Activated B cell treated with CpG ODN at 0.5 μM for 24 hours (primary cell): ENCODE measurements around the gene KRT4. TPM values are rescaled to one million over a fixed set of nuclear protein-coding genes. Genes with fewer than 3 reads are reported as not detected.

ENCODE experiments used
- ATAC-seq: fragments of 200-7000 bp; cut with Tn5 transposase; one replicate; pipeline ENCODE4 v1.10.0; 2021; ENCODE audit warnings: low read depth, mild to moderate bottlenecking, moderate library complexity
- CTCF ChIA-PET: fragments of 350-600 bp; sonication (Branson Sonifier 250); formaldehyde crosslinking; loops from one replicate; lab custom pipeline; 2021; ENCODE audit warnings: antibody characterized with exemption; lab: Charles Lee
- POLR2A ChIA-PET: fragments of 350-600 bp; sonication (Branson Sonifier 250); formaldehyde crosslinking; loops from one replicate; lab custom pipeline; 2021; ENCODE audit warnings: antibody characterized with exemption; lab: Charles Lee
- DNase-seq: peaks from one replicate; pipeline ENCODE4 v3.0.0; 2022
- H3K27ac Mint-ChIP-seq: one replicate; pipeline ENCODE4 v1.8.0; 2020; ENCODE audit warnings: mixed read lengths
- H3K27me3 Mint-ChIP-seq: one replicate; pipeline ENCODE4 v1.8.0; 2021; ENCODE audit warnings: mixed read lengths
- H3K36me3 Mint-ChIP-seq: one replicate; pipeline ENCODE4 v1.8.0; 2021; ENCODE audit warnings: low read depth, mixed read lengths
- H3K4me1 Mint-ChIP-seq: one replicate; pipeline ENCODE4 v1.8.0; 2021; ENCODE audit warnings: mixed read lengths
- H3K4me3 Mint-ChIP-seq: one replicate; pipeline ENCODE4 v1.8.0; 2020; ENCODE audit warnings: mild to moderate bottlenecking, mixed read lengths
- H3K9me3 Mint-ChIP-seq: one replicate; pipeline ENCODE4 v1.8.0; 2020; ENCODE audit warnings: mixed read lengths
- CTCF ChIP-seq: fragments of 200-600 bp; IDR thresholded peaks from one replicate; pipeline ENCODE4 v1.8.0; 2022; ENCODE audit warnings: antibody characterized with exemption, mild to moderate bottlenecking
- intact Hi-C: fragments of 100-400 bp; cut with micrococcal nuclease; formaldehyde crosslinking; loops from one replicate; pipeline ENCODE4 v1.15.1; 2024
- total RNA-seq: library from RNA; stranded (reverse); gene quantifications from 2 replicates; pipeline ENCODE4 v1.2.3, GENCODE V29; 2022

The KRT4 gene
- total RNA-seq, 1 donor from 2014 or later, result not detected

GRCh38 chr12:52812749-52813148, 1.2 kb downstream of the KRT4 start:
- Mint-ChIP-seq H3K27ac (no peak overlapping the region), H3K27me3 (peaks cover 9% of the 10 kb centered on the region), H3K4me3 (no peak overlapping the region), H3K9me3 (no peaks in the 10 kb centered on the region), H3K36me3 (no peaks in the 10 kb centered on the region), H3K4me1 (no peaks in the 10 kb centered on the region)
- no peak for ATAC-seq
- POLR2A ChIA-PET, result no interaction called here
- DNase-seq, result no peak
- no peak for TF ChIP-seq CTCF
- intact Hi-C loops, result no loop called here
- CTCF ChIA-PET, result no interaction called here

GRCh38 chr12:52812073-52812400, 1.9 kb downstream of the KRT4 start:
- H3K27ac Mint-ChIP-seq, result no peak overlapping the region
- POLR2A ChIA-PET, result no interaction called here
- no peak for TF ChIP-seq CTCF
- H3K36me3 Mint-ChIP-seq, result no peaks in the 10 kb centered on the region
- H3K4me3 Mint-ChIP-seq, result no peak overlapping the region
- H3K4me1 Mint-ChIP-seq, result no peaks in the 10 kb centered on the region
- intact Hi-C loops, result no loop called here
- H3K27me3 Mint-ChIP-seq, result peaks cover 2% of the 10 kb centered on the region
- H3K9me3 Mint-ChIP-seq, result no peaks in the 10 kb centered on the region
- CTCF ChIA-PET, result no interaction called here
- no peak for ATAC-seq
- DNase-seq, result no peak

- peaks cover 2% of the 10 kb centered on the region for H3K27me3 Mint-ChIP-seq
- intact Hi-C loops, result no loop called here
- H3K4me1 Mint-ChIP-seq, result no peaks in the 10 kb centered on the region
- DNase-seq, result no peak
- H3K27ac Mint-ChIP-seq, result no peak overlapping the region
- no peak overlapping the region for H3K4me3 Mint-ChIP-seq
- ChIA-PET CTCF (no interaction called here), POLR2A (no interaction called here)
- ATAC-seq, result no peak
- no peaks in the 10 kb centered on the region for H3K9me3 Mint-ChIP-seq
- H3K36me3 Mint-ChIP-seq, result no peaks in the 10 kb centered on the region
- no peak for TF ChIP-seq CTCF
Measured at GRCh38 chr12:52811191-52812072, 2.5 kb downstream of the KRT4 start.

- Mint-ChIP-seq H3K27ac (no peak overlapping the region), H3K4me1 (no peaks in the 10 kb centered on the region), H3K4me3 (no peak overlapping the region), H3K9me3 (no peaks in the 10 kb centered on the region), H3K36me3 (no peaks in the 10 kb centered on the region), H3K27me3 (peaks cover 2% of the 10 kb centered on the region)
- intact Hi-C loops, result no loop called here
- CTCF ChIA-PET, result no interaction called here
- DNase-seq (no peak), ATAC-seq (no peak)
- POLR2A ChIA-PET, result no interaction called here
- no peak for TF ChIP-seq CTCF
Measured at GRCh38 chr12:52810554-52810953, 3.4 kb downstream of the KRT4 start.

- no peak for TF ChIP-seq CTCF
- intact Hi-C loops, result no loop called here
- no peaks in the 10 kb centered on the region for H3K4me1 Mint-ChIP-seq
- CTCF ChIA-PET, result no interaction called here
- DNase-seq (no peak), ATAC-seq (no peak)
- POLR2A ChIA-PET, result no interaction called here
- no peaks in the 10 kb centered on the region for H3K36me3 Mint-ChIP-seq
- H3K27ac Mint-ChIP-seq, result no peak overlapping the region
- H3K27me3 Mint-ChIP-seq, result peaks cover 2% of the 10 kb centered on the region
- H3K4me3 Mint-ChIP-seq, result no peak overlapping the region
- H3K9me3 Mint-ChIP-seq, result no peaks in the 10 kb centered on the region
Measured at GRCh38 chr12:52809166-52809565, 4.8 kb downstream of the KRT4 start.
